ENCODE results near the gene NKD1.
"Not testable (repeated sequence)": the region's sequence is repeated elsewhere in the genome, so short reads cannot be mapped to it uniquely, and the experiment has no call there.

Gene NKD1

GRCh38 chr16:50548125-50548908 lies at the start of gene NKD1:
Gene NKD1 (plus strand): TSS chr16:50548396. CDS start chr16:50548554, 158 bp downstream.
- DNase-seq (ENCODE audit: low read depth), result peak; percentile 76

- DNase-seq (ENCODE audit: low read depth), result no peak
Observed at GRCh38 chr16:50498431-50499155, 49.6 kb upstream of the NKD1 start.

- no peak for DNase-seq (ENCODE audit: low read depth)
Observed at GRCh38 chr16:50499254-50499653, 48.9 kb upstream of the NKD1 start.

- DNase-seq (ENCODE audit: low read depth), result no peak
Observed at GRCh38 chr16:50500171-50500874, 47.9 kb upstream of the NKD1 start.

- DNase-seq (ENCODE audit: low read depth), result no peak
Observed at GRCh38 chr16:50501251-50501650, 46.9 kb upstream of the NKD1 start.

- no peak for DNase-seq (ENCODE audit: low read depth)
Observed at GRCh38 chr16:50501986-50502615, 46.1 kb upstream of the NKD1 start.

GRCh38 chr16:50502616-50503011 lies 45.6 kb upstream of the NKD1 start:
- no peak for DNase-seq (ENCODE audit: low read depth)

- not testable (repeated sequence) for DNase-seq (ENCODE audit: low read depth)
Observed at GRCh38 chr16:50503868-50504531, 44.2 kb upstream of the NKD1 start.

GRCh38 chr16:50505115-50505514 lies 43.1 kb upstream of the NKD1 start:
- no peak for DNase-seq (ENCODE audit: low read depth)

- DNase-seq (ENCODE audit: low read depth), result no peak
Observed at GRCh38 chr16:50505714-50506542, 42.3 kb upstream of the NKD1 start.

- no peak for DNase-seq (ENCODE audit: low read depth)
Observed at GRCh38 chr16:50506543-50506937, 41.7 kb upstream of the NKD1 start.

GRCh38 chr16:50507397-50507796 lies 40.8 kb upstream of the NKD1 start:
- DNase-seq (ENCODE audit: low read depth), result no peak

- DNase-seq (ENCODE audit: low read depth), result peak; percentile 20
Observed at GRCh38 chr16:50509521-50510341, 38.5 kb upstream of the NKD1 start.

- DNase-seq (ENCODE audit: low read depth), result no peak
Observed at GRCh38 chr16:50515218-50515617, 33.0 kb upstream of the NKD1 start.

GRCh38 chr16:50516401-50516800 lies 31.8 kb upstream of the NKD1 start:
- DNase-seq (ENCODE audit: low read depth), result no peak

GRCh38 chr16:50516890-50517289 lies 31.3 kb upstream of the NKD1 start:
- DNase-seq (ENCODE audit: low read depth), result no peak

GRCh38 chr16:50517450-50518252 lies 30.5 kb upstream of the NKD1 start:
- no peak for DNase-seq (ENCODE audit: low read depth)

- DNase-seq (ENCODE audit: low read depth), result no peak
Observed at GRCh38 chr16:50519001-50519400, 29.2 kb upstream of the NKD1 start.

- no peak for DNase-seq (ENCODE audit: low read depth)
Observed at GRCh38 chr16:50519602-50520001, 28.6 kb upstream of the NKD1 start.
